ENCODE measurements around the gene NADK. TPM values are rescaled to one million over a fixed set of nuclear protein-coding genes. Genes with fewer than 3 reads are reported as not detected.
"Not testable (repeated sequence)": the region's sequence is repeated elsewhere in the genome, so short reads cannot be mapped to it uniquely, and the experiment has no call there.

NADK gene
- total RNA-seq, 1 donor from 2014 or later = 122 TPM

DNA sequence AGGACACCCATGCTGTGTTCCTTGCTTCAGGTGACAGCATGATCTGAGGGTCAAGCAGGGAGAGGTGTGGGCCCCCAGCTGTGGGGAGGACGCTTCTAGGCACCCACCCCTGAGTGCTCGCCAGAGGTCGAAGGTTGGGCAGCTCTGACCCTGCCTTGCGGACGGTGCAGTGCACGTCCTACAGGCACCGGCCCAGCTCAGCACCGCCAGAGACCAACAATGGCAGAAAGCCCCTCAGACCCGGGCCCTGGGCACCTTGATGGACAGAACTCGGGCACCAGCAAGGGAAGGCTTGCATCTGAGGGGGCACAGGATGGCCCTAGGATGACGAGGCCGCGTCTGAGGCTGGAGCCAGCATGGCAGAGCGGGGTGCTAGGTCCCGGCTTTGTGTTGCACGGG, 24.7 kb downstream of the NADK start:
- Mint-ChIP-seq H3K36me3 (ENCODE audit: low read depth) (peaks cover 52% of the 10 kb centered on the region), H3K27me3 (no peaks in the 10 kb centered on the region), H3K4me3 (no peak overlapping the region), H3K9me3 (no peaks in the 10 kb centered on the region), H3K27ac (no peak overlapping the region), H3K4me1 (no peaks in the 10 kb centered on the region)
- no peak for ATAC-seq (ENCODE audit: low read depth)
- no peak for DNase-seq
- ChIA-PET POLR2A (no interaction called here), CTCF (no interaction called here)
- no peak for TF ChIP-seq CTCF (IDR thresholded peaks at IDR 0.05)
- intact Hi-C loops (cut with micrococcal nuclease) = no loop called here

DNA sequence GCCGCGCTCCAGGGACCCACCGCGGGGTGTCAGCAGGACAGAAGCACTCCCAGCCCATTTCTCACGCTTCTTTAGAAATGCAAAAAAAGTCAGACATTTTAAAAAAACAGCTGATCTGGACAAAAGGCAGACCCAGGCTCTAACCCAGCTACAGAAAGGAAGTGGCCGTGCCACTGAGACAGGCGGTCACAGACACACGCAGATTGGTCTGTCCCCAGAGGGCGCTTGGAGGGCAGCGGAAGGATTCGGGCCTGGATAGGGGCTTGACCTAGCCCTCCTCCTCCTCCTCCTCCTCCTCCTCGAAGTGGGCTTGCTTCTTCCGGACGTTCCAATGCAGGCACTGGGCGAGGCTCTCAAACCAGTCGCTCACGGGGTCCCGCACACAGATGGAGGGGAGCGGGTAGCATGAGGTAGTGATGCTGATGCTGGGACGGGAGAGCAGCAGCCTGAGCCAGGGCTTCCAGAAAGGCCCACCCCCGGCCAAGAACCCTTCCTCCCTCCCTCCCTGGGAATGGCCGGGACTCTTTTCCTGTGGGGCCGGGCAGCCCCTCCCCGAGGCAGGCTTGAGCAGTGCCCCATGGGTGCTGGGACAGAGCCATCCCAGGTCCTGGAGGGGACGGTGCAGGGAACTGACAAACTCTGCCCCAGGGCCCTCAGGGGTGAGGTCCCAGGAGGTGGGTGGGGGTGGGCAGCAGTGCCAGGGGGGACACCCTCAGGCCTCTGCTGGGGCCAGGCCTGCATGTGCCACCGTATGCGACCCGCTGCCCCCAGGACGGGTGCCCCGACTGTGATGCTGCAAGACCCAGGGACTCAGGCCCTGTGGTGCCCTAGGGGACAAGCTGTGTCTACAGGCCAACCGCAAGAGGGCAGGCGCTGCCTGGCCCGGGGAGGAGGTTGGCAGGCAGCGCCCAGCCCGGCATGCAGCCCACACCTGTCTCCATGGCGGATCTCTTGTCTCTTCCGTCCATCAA, 25.3 kb downstream of the NADK start:
- DNase-seq (no peak), ATAC-seq (ENCODE audit: low read depth) (no peak)
- Mint-ChIP-seq H3K27me3 (no peaks in the 10 kb centered on the region), H3K27ac (no peak overlapping the region), H3K9me3 (no peaks in the 10 kb centered on the region), H3K36me3 (ENCODE audit: low read depth) (peaks cover 45% of the 10 kb centered on the region), H3K4me1 (no peaks in the 10 kb centered on the region), H3K4me3 (no peak overlapping the region)
- CTCF ChIA-PET = no interaction called here
- intact Hi-C loops (cut with micrococcal nuclease) = no loop called here
- no peak for TF ChIP-seq CTCF (IDR thresholded peaks at IDR 0.05)
- POLR2A ChIA-PET = no interaction called here

DNA sequence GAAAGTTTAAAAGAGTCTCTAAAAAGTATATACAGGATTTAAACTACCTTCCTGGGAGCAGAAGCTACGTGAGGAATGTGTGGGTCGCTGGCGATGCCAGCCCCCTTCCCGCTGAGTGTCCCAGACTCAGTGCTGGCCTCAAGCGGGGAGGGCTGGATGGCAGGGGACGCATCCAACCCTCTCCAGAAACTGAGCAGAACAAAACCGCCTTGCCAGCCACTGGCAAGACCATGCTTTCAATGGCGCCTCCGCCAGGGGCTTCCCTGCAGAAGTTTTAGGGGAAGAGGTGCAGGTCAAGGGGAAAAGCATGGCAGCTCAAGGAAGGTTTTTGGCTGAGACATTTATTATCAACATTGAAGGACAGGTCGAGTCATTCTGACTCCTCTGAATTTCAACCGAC, 26.1 kb downstream of the NADK start:
- no peak for TF ChIP-seq CTCF (IDR thresholded peaks at IDR 0.05)
- DNase-seq = no peak
- Mint-ChIP-seq H3K4me3 (no peak overlapping the region), H3K9me3 (no peaks in the 10 kb centered on the region), H3K27ac (no peak overlapping the region), H3K27me3 (no peaks in the 10 kb centered on the region), H3K36me3 (ENCODE audit: low read depth) (peaks cover 39% of the 10 kb centered on the region), H3K4me1 (no peaks in the 10 kb centered on the region)
- intact Hi-C loops (cut with micrococcal nuclease) = no loop called here
- POLR2A ChIA-PET = no interaction called here
- ATAC-seq (ENCODE audit: low read depth) = no peak
- CTCF ChIA-PET = no interaction called here

- ATAC-seq (ENCODE audit: low read depth); H3K4me3 Mint-ChIP-seq; CTCF ChIA-PET; POLR2A ChIA-PET; H3K27me3 Mint-ChIP-seq; DNase-seq; H3K27ac Mint-ChIP-seq; intact Hi-C loops (cut with micrococcal nuclease); H3K9me3 Mint-ChIP-seq; H3K4me1 Mint-ChIP-seq: not testable (repeated sequence)
- peaks cover 23% of the 10 kb centered on the region for H3K36me3 Mint-ChIP-seq (ENCODE audit: low read depth)
These were observed 28.3 kb downstream of the NADK start for GRCh38 chr1:1749941-1750340.

- ATAC-seq (ENCODE audit: low read depth) (no peak), DNase-seq (no peak)
- Mint-ChIP-seq H3K27me3 (no peaks in the 10 kb centered on the region), H3K9me3 (no peaks in the 10 kb centered on the region), H3K4me3 (no peak overlapping the region), H3K27ac (peak overlapping the region; percentile 24), H3K4me1 (no peaks in the 10 kb centered on the region), H3K36me3 (ENCODE audit: low read depth) (peaks cover 15% of the 10 kb centered on the region)
- ChIA-PET POLR2A (no interaction called here), CTCF (no interaction called here)
- TF ChIP-seq CTCF (IDR thresholded peaks at IDR 0.05) = no peak
- intact Hi-C loops (cut with micrococcal nuclease) = no loop called here
These were observed 29.5 kb downstream of the NADK start for GRCh38 chr1:1748686-1749321.

DNA sequence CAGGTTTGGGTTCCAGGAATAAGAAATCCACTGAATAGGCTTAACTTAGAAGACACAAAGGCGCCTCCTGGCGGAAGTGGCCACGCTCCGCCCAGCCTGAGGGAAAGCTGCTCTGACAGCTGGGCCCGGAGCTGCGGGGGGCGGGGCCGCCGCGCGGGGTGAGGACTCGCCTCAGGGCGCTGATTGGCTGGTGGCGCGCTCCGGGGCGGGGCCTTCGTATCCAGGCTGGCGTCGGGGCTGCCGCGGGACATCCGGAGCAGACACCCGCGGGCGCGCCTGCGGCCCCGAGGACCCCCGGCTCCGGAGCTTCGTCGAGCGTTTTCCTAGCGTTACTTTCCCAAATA, 31.7 kb downstream of the NADK start:
- H3K9me3 Mint-ChIP-seq; intact Hi-C loops (cut with micrococcal nuclease); H3K36me3 Mint-ChIP-seq (ENCODE audit: low read depth); H3K4me1 Mint-ChIP-seq; H3K27me3 Mint-ChIP-seq; DNase-seq: not testable (repeated sequence)
- peak overlapping the region; percentile 79 for H3K4me3 Mint-ChIP-seq
- ChIA-PET POLR2A (interaction anchor here (0.6 to 1.0 kb wide), 5 partner anchors 22 to 342 kb away, joined by 3 to 10 read pairs (median 4); partner anchors contain the start of gene CDK11A), CTCF (interaction anchor here (0.9 kb wide), 1 partner anchor 159 kb away, joined by 4 read pairs; no protein-coding TSS in a partner anchor)
- ATAC-seq (ENCODE audit: low read depth) = peak; percentile 79
- H3K27ac Mint-ChIP-seq = peak overlapping the region; percentile 93

GRCh38 chr1:1745651-1746565, 32.4 kb downstream of the NADK start:
- ATAC-seq (ENCODE audit: low read depth) = peak; percentile 79
- H3K9me3 Mint-ChIP-seq; intact Hi-C loops (cut with micrococcal nuclease); H3K4me1 Mint-ChIP-seq; H3K27me3 Mint-ChIP-seq; H3K36me3 Mint-ChIP-seq (ENCODE audit: low read depth): not testable (repeated sequence)
- H3K4me3 Mint-ChIP-seq = peak overlapping the region; percentile 79
- ChIA-PET POLR2A (interaction anchor here (0.6 to 1.0 kb wide), 6 partner anchors 22 to 342 kb away, joined by 3 to 10 read pairs (median 4); partner anchors contain the start of gene CDK11A), CTCF (interaction anchor here (0.9 kb wide), 1 partner anchor 160 kb away, joined by 4 read pairs; no protein-coding TSS in a partner anchor)
- peak; percentile 95 for DNase-seq
- H3K27ac Mint-ChIP-seq = peak overlapping the region; percentile 93

- POLR2A ChIA-PET; intact Hi-C loops (cut with micrococcal nuclease); H3K27me3 Mint-ChIP-seq; H3K9me3 Mint-ChIP-seq; CTCF ChIA-PET; H3K36me3 Mint-ChIP-seq (ENCODE audit: low read depth); ATAC-seq (ENCODE audit: low read depth); H3K4me1 Mint-ChIP-seq; H3K4me3 Mint-ChIP-seq; DNase-seq: not testable (repeated sequence)
- peak overlapping the region; percentile 41 for H3K27ac Mint-ChIP-seq
These were observed 35.7 kb downstream of the NADK start for GRCh38 chr1:1742529-1742928.
